Measurements from ENCODE around the gene STIM2. TPM values are rescaled to one million over a fixed set of nuclear protein-coding genes. Genes with fewer than 3 reads are reported as not detected.
A peak's percentile ranks its signal among the peaks of the same experiment; 100 is the strongest.

STIM2 gene
- total RNA-seq, 1 experiment from 2014 or later = 59.0 TPM

DNA sequence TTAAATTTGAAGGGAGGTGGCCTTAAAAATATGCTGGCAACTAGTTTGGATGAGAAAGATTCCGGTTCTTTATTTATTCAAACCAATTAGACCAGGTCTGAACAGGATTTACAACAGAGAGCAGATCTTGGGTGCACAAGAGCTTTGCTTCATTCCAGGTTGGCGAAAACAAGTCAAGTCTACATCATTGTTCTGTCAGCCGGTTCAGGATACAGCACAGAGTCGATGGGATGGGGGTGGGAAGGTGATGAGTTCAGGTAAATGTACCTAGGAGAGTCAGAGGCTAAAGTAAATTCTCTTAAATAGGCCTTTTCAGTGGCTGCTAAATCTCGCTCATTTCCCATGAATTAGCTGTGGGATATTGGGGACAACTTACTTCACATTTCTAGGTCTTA, 882 bp upstream of the STIM2 start:
- H3K9me3 ChIP-seq (ENCODE audit: low read depth, low read length, poor library complexity, severe bottlenecking) = no peaks in the 10 kb centered on the region
- no peak for TF ChIP-seq EZH2 (IDR thresholded peaks at IDR 0.05; ENCODE audit: borderline replicate concordance, low read depth, low read length, poor library complexity, severe bottlenecking)
- TF ChIP-seq, protein P1, sequence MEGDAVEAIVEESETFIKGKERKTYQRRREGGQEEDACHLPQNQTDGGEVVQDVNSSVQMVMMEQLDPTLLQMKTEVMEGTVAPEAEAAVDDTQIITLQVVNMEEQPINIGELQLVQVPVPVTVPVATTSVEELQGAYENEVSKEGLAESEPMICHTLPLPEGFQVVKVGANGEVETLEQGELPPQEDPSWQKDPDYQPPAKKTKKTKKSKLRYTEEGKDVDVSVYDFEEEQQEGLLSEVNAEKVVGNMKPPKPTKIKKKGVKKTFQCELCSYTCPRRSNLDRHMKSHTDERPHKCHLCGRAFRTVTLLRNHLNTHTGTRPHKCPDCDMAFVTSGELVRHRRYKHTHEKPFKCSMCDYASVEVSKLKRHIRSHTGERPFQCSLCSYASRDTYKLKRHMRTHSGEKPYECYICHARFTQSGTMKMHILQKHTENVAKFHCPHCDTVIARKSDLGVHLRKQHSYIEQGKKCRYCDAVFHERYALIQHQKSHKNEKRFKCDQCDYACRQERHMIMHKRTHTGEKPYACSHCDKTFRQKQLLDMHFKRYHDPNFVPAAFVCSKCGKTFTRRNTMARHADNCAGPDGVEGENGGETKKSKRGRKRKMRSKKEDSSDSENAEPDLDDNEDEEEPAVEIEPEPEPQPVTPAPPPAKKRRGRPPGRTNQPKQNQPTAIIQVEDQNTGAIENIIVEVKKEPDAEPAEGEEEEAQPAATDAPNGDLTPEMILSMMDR (conservative IDR thresholded peaks at IDR 0.05; ENCODE audit: low read depth, low read length) = no peak
- peak overlapping the region; percentile 85 for H3K4me3 ChIP-seq (ENCODE audit: low read depth, low read length, poor library complexity, severe bottlenecking)
- CTCF ChIA-PET = interaction anchor here (0.6 kb wide), 1 partner anchor 18 kb away, joined by 9 read pairs; no protein-coding TSS in a partner anchor
- BruUV-seq (replicated peaks) = TSS peak; percentile 74
- no peaks in the 10 kb centered on the region for H3K27me3 ChIP-seq (replicated peaks; ENCODE audit: insufficient read depth, low read depth, low read length, poor library complexity)
- H3K4me1 ChIP-seq (ENCODE audit: insufficient read depth, low read length, poor library complexity, severe bottlenecking) = peaks cover 46% of the 10 kb centered on the region
- intact Hi-C loops (cut with micrococcal nuclease; ENCODE audit: unreplicated experiment) = loop anchor here (2.0 to 10.0 kb wide), 4 partner anchors 72 to 295 kb away; no protein-coding TSS in a partner anchor
- POLR2A ChIA-PET (ENCODE audit: low non-redundant PET) = no interaction called here
- DNase-seq (ENCODE audit: low spot score) = no peak
- H3K27ac ChIP-seq (ENCODE audit: low read depth, low read length, poor library complexity, severe bottlenecking) = peak overlapping the region; percentile 88
- no peaks in the 10 kb centered on the region for H3K36me3 ChIP-seq (ENCODE audit: insufficient read depth, low read length, poor library complexity, severe bottlenecking)

DNA sequence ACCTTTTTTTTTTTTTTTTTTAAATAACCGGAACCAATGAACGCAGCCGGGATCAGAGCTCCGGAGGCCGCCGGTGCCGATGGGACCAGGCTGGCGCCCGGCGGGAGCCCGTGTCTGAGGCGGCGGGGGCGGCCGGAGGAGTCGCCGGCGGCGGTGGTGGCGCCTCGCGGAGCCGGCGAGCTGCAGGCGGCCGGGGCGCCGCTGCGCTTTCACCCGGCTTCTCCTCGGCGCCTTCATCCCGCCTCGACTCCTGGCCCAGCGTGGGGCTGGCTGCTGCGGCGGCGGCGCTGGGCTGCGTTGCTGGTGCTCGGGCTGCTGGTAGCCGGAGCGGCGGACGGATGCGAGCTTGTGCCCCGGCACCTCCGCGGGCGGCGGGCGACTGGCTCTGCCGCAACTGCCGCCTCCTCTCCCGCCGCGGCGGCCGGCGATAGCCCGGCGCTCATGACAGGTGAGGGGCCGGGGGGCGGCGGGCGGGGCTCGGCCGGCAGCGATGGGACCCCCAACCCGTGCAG, 337 bp downstream of the STIM2 start:
- no TSS peak for BruUV-seq (replicated peaks)
- intact Hi-C loops (cut with micrococcal nuclease; ENCODE audit: unreplicated experiment) = loop anchor here (2.0 to 10.0 kb wide), 3 partner anchors 74 to 150 kb away; no protein-coding TSS in a partner anchor
- Histone ChIP-seq H3K27ac (ENCODE audit: low read depth, low read length, poor library complexity, severe bottlenecking) (peak overlapping the region; percentile 88), H3K27me3 (replicated peaks; ENCODE audit: insufficient read depth, low read depth, low read length, poor library complexity) (no peaks in the 10 kb centered on the region), H3K36me3 (ENCODE audit: insufficient read depth, low read length, poor library complexity, severe bottlenecking) (no peaks in the 10 kb centered on the region), H3K4me1 (ENCODE audit: insufficient read depth, low read length, poor library complexity, severe bottlenecking) (peaks cover 58% of the 10 kb centered on the region), H3K9me3 (ENCODE audit: low read depth, low read length, poor library complexity, severe bottlenecking) (no peaks in the 10 kb centered on the region), H3K4me3 (ENCODE audit: low read depth, low read length, poor library complexity, severe bottlenecking) (peak overlapping the region; percentile 85)
- CTCF ChIA-PET = interaction anchor here (0.9 kb wide), 1 partner anchor 141 kb away, joined by 4 read pairs; no protein-coding TSS in a partner anchor
- POLR2A ChIA-PET (ENCODE audit: low non-redundant PET) = interaction anchor here (0.6 kb wide), 1 partner anchor 12 kb away, joined by 16 read pairs; no protein-coding TSS in a partner anchor
- DNase-seq (ENCODE audit: low spot score) = peak; percentile 77
- TF ChIP-seq EZH2 (IDR thresholded peaks at IDR 0.05; ENCODE audit: borderline replicate concordance, low read depth, low read length, poor library complexity, severe bottlenecking) = no peak
- TF ChIP-seq, protein P1 (conservative IDR thresholded peaks at IDR 0.05; ENCODE audit: low read depth, low read length) = no peak

DNA sequence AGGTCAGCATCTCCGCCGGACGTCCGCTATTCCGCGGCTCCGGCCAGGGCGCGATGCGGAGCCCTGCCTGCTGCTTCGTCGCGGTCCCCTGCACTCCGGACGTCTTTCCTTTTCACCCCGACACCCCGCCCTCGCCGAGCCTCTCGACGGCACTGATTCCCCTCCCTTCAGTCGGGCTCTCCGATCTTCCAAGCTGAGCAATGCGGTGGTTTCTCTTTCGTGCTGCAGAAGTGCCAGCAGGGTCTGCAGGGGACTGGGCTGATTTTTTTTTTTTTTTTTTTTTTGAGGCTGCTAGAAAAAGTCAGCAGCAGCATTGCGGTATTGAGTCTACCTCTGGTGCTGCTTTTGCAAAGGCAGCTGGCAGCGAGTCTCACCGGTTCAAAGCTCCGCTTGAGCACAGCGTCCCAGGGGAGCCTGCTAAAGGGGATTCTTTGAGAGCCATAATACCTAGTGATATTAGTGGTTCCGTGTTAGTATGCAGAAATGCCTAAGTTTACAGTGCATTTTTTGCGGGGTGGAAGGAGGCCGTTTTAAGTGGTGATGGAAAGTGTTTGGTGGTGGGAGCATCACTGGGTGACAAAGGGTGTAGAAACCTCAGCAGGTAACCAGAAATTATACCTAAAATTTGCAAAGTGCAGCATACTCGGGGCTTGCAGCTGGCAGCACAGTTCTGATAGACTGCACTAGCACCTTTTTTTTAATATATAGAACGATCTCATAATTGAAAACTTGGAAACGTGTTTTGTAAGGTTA, 969 bp downstream of the STIM2 start:
- no peaks in the 10 kb centered on the region for H3K9me3 ChIP-seq (ENCODE audit: low read depth, low read length, poor library complexity, severe bottlenecking)
- ChIA-PET POLR2A (ENCODE audit: low non-redundant PET) (interaction anchor here (0.6 kb wide), 1 partner anchor 12 kb away, joined by 16 read pairs; no protein-coding TSS in a partner anchor), CTCF (interaction anchor here (0.9 kb wide), 1 partner anchor 141 kb away, joined by 4 read pairs; no protein-coding TSS in a partner anchor)
- H3K36me3 ChIP-seq (ENCODE audit: insufficient read depth, low read length, poor library complexity, severe bottlenecking) = no peaks in the 10 kb centered on the region
- H3K27me3 ChIP-seq (replicated peaks; ENCODE audit: insufficient read depth, low read depth, low read length, poor library complexity) = no peaks in the 10 kb centered on the region
- peak overlapping the region; percentile 85 for H3K4me3 ChIP-seq (ENCODE audit: low read depth, low read length, poor library complexity, severe bottlenecking)
- TF ChIP-seq EZH2 (IDR thresholded peaks at IDR 0.05; ENCODE audit: borderline replicate concordance, low read depth, low read length, poor library complexity, severe bottlenecking) = no peak
- TF ChIP-seq, protein P1 (conservative IDR thresholded peaks at IDR 0.05; ENCODE audit: low read depth, low read length) = no peak
- peak overlapping the region; percentile 88 for H3K27ac ChIP-seq (ENCODE audit: low read depth, low read length, poor library complexity, severe bottlenecking)
- peak; percentile 86 for DNase-seq (ENCODE audit: low spot score)
- BruUV-seq (replicated peaks) = no TSS peak
- intact Hi-C loops (cut with micrococcal nuclease; ENCODE audit: unreplicated experiment) = loop anchor here (2.0 to 10.0 kb wide), 3 partner anchors 74 to 149 kb away; no protein-coding TSS in a partner anchor
- H3K4me1 ChIP-seq (ENCODE audit: insufficient read depth, low read length, poor library complexity, severe bottlenecking) = peaks cover 65% of the 10 kb centered on the region
